PC-9 (cell line): ENCODE data around the gene SHISAL2A. TPM values are rescaled to one million over a fixed set of nuclear protein-coding genes. Genes with fewer than 3 reads are reported as not detected.

Experiments
- BruUV-seq: library from RNA; stranded (reverse); fragments of 400-500 nt; replicated peaks from 2 replicates; lab custom pipeline; 2021; lab: Mats Ljungman, UMichigan
- CTCF ChIA-PET: fragments of 300-600 bp; sonication (Branson Sonifier 250); formaldehyde crosslinking; loops from one replicate; lab custom pipeline; 2022; ENCODE audit warnings: antibody characterized with exemption; lab: Charles Lee
- POLR2A ChIA-PET: fragments of 300-600 bp; sonication (Branson Sonifier 250); formaldehyde crosslinking; loops from one replicate; lab custom pipeline; 2022; ENCODE audit warnings: antibody characterized with exemption; ENCODE audit not compliant: unreplicated experiment; lab: Charles Lee
- DNase-seq, 2 experiments: peaks; one replicate each; pipeline versions ENCODE4 v3.0.0 to v3.0.0-alpha.2; 2015 to 2022; ENCODE audit warnings: mixed read lengths in 1 of 2
- H2AFZ ChIP-seq: fragments of 200-600 bp; sonication (generic); 2 replicates; pipeline ENCODE4 v1.8.1; 2017; ENCODE audit warnings: antibody characterized with exemption
- H3F3A ChIP-seq: fragments of 200-600 bp; sonication (generic); 2 replicates; pipeline ENCODE4 v1.8.1; 2017; ENCODE audit warnings: antibody characterized with exemption, mild to moderate bottlenecking, low read depth; ENCODE audit not compliant: insufficient read depth
- H3K27ac ChIP-seq: fragments of 200-600 bp; sonication (generic); 2 replicates; pipeline ENCODE4 v1.6.1; 2016; ENCODE audit warnings: mixed run types
- H3K27me3 ChIP-seq: fragments of 200-600 bp; sonication (generic); 2 replicates; pipeline ENCODE4 v1.6.1; 2016; ENCODE audit warnings: low read depth, mixed run types; ENCODE audit not compliant: insufficient read depth
- H3K36me3 ChIP-seq: fragments of 200-600 bp; sonication (generic); 2 replicates; pipeline ENCODE4 v1.6.1; 2016; ENCODE audit warnings: low read depth, mixed run types
- H3K4me1 ChIP-seq: fragments of 200-600 bp; sonication (generic); replicated peaks from 2 replicates; pipeline ENCODE4 v1.6.1; 2016; ENCODE audit warnings: mixed run types; ENCODE audit not compliant: insufficient read depth
- H3K4me2 ChIP-seq: fragments of 200-600 bp; sonication (generic); 2 replicates; pipeline ENCODE4 v1.6.1; 2017; ENCODE audit warnings: mixed run types
- H3K4me3 ChIP-seq: fragments of 200-600 bp; sonication (generic); 2 replicates; pipeline ENCODE4 v1.6.1; 2016; ENCODE audit warnings: mixed run types
- H3K79me2 ChIP-seq: fragments of 200-600 bp; sonication (generic); 2 replicates; pipeline ENCODE4 v1.6.1; 2017; ENCODE audit warnings: low read depth, mixed run types
- H3K9me2 ChIP-seq: fragments of 200-600 bp; sonication (generic); 2 replicates; pipeline ENCODE4 v1.8.1; 2017; ENCODE audit warnings: mild to moderate bottlenecking; ENCODE audit not compliant: insufficient read depth
- H3K9me3 ChIP-seq: fragments of 200-600 bp; sonication (generic); 2 replicates; pipeline ENCODE4 v1.8.1; 2016; ENCODE audit warnings: low read depth; ENCODE audit not compliant: insufficient read depth
- H4K20me1 ChIP-seq: fragments of 200-600 bp; sonication (generic); 2 replicates; pipeline ENCODE4 v1.8.1; 2017; ENCODE audit not compliant: insufficient read depth
- EZH2 ChIP-seq: fragments of 200-600 bp; sonication (generic); IDR thresholded peaks from 2 replicates; pipeline ENCODE4 v1.8.0; 2017; ENCODE audit warnings: antibody characterized with exemption, low read depth
- intact Hi-C: fragments of 100-400 bp; cut with micrococcal nuclease; formaldehyde crosslinking; loops from one replicate; pipeline ENCODE4 v1.10.0; 2022; ENCODE audit not compliant: unreplicated experiment
- total RNA-seq: library from RNA; stranded (reverse); gene quantifications from 2 replicates; pipeline ENCODE4 v1.2.3, GENCODE V29; 2021
- TF ChIP-seq, protein P1 (sequence below): fragments of 200-600 bp; sonication (generic); conservative IDR thresholded peaks from 2 replicates; pipeline ENCODE4 v1.6.1; 2017; ENCODE audit warnings: mixed run types, antibody characterized with exemption, mild to moderate bottlenecking, moderate library complexity

SHISAL2A gene
- total RNA-seq, 1 experiment from 2014 or later = not detected

DNA sequence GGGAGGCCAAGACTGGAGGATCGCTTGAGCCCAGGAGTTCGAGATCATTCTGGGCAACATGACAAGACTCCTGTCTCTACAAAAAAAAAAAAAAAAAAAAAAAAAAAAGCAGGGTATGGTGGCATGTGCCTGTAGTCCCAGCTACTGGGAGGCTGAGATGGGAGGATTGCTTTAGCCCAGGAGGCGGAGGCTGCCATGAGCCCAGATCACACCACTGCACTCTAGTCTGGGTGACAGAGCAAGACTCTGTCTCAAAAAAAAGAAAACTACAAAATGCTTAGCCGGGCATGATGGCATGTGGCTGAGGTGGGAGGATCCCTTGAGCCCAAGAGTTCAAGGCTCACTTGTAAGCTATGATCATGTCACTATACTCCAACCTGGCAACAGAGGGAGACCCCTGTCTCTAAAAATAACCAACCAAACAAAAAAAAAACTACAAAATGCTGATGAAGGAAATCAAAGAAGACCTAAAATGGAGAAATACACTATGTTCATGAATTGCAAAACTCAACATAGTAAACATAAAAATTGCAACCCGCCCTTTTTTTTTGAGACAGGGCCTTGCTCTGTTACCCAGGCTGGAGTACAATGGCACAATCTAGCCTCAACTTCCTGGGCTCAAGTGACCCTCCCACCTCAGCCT, 20.4 kb downstream of the SHISAL2A start:
- Histone ChIP-seq H3F3A (peaks cover 5% of the 10 kb centered on the region; the same call in 1 of the 2 replicates), H3K9me3 (no peaks in the 10 kb centered on the region), H3K4me3 (no peak overlapping the region), H3K4me1 (peaks cover 2% of the 10 kb centered on the region), H3K4me2 (no peak overlapping the region), H4K20me1 (no peaks in the 10 kb centered on the region), H3K27me3 (no peaks in the 10 kb centered on the region), H3K79me2 (no peaks in the 10 kb centered on the region), H3K9me2 (no peaks in the 10 kb centered on the region), H2AFZ (no peak overlapping the region), H3K27ac (no peak overlapping the region), H3K36me3 (no peaks in the 10 kb centered on the region)
- no peak for DNase-seq
- no peak for TF ChIP-seq EZH2
- TF ChIP-seq, protein P1, sequence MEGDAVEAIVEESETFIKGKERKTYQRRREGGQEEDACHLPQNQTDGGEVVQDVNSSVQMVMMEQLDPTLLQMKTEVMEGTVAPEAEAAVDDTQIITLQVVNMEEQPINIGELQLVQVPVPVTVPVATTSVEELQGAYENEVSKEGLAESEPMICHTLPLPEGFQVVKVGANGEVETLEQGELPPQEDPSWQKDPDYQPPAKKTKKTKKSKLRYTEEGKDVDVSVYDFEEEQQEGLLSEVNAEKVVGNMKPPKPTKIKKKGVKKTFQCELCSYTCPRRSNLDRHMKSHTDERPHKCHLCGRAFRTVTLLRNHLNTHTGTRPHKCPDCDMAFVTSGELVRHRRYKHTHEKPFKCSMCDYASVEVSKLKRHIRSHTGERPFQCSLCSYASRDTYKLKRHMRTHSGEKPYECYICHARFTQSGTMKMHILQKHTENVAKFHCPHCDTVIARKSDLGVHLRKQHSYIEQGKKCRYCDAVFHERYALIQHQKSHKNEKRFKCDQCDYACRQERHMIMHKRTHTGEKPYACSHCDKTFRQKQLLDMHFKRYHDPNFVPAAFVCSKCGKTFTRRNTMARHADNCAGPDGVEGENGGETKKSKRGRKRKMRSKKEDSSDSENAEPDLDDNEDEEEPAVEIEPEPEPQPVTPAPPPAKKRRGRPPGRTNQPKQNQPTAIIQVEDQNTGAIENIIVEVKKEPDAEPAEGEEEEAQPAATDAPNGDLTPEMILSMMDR = no peak
- BruUV-seq = no TSS peak
- intact Hi-C loops = no loop called here
- ChIA-PET POLR2A (interaction anchor here (0.7 kb wide), 1 partner anchor 1275 kb away, joined by 12 read pairs; no protein-coding TSS in a partner anchor), CTCF (no interaction called here)

DNA sequence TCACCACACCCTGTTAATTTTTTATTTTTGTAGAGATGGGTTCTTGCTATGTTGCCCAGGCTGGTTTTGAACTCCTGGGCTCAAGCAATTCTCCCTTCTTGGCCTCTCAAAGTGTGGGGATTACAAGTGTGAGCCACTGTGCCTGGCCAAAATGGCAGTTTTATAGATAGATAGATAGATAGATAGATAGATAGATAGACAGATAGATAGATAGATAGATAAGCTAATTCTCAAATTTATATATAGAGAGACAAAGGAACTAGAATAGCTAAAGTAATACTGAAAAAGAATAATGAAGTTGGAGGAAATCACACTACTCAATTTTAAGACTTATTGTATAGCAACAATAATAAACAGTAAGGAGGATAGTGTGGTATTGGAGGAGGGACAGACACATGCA, 21.1 kb downstream of the SHISAL2A start:
- no TSS peak for BruUV-seq
- no peaks in the 10 kb centered on the region for H3K79me2 ChIP-seq
- H3F3A ChIP-seq = peaks cover 13% of the 10 kb centered on the region; the same call in 1 of the 2 replicates
- H3K4me1 ChIP-seq = peaks cover 10% of the 10 kb centered on the region
- H3K9me2 ChIP-seq = no peaks in the 10 kb centered on the region
- no peak for DNase-seq
- no peaks in the 10 kb centered on the region for H3K27me3 ChIP-seq
- ChIA-PET POLR2A (no interaction called here), CTCF (no interaction called here)
- H3K27ac ChIP-seq = no peak overlapping the region
- no peak overlapping the region for H3K4me2 ChIP-seq
- no peaks in the 10 kb centered on the region for H4K20me1 ChIP-seq
- no peaks in the 10 kb centered on the region for H3K9me3 ChIP-seq
- no peak overlapping the region for H3K4me3 ChIP-seq
- H2AFZ ChIP-seq = no peak overlapping the region
- TF ChIP-seq, protein P1 = no peak
- no peaks in the 10 kb centered on the region for H3K36me3 ChIP-seq
- intact Hi-C loops = no loop called here

DNA sequence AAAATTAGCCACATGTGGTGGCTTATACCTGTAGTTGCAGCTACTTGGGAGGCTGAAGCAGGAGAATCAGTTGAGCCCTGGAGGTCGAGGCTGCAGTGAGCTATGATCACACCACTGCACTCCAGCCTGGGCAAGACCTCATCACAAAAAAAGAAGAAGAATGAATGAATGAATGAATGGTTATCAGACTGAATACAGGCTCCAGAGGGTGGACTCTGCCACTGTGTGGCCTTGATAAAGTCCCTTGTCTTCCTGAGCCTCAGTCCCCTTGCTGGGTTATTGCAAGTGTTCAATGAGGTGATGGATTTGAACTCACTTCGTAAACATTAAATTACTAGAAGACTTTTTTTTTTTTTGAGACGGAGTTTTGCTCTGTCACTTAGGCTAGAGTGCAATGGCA, 24.7 kb downstream of the SHISAL2A start:
- H3K4me3 ChIP-seq = no peak overlapping the region
- ChIA-PET POLR2A (interaction anchor here (0.7 kb wide), 1 partner anchor 530 kb away, joined by 3 read pairs; no protein-coding TSS in a partner anchor), CTCF (no interaction called here)
- no peaks in the 10 kb centered on the region for H4K20me1 ChIP-seq
- BruUV-seq = no TSS peak
- H3K4me1 ChIP-seq = peaks cover 26% of the 10 kb centered on the region
- no peak overlapping the region for H2AFZ ChIP-seq
- TF ChIP-seq, protein P1 = no peak
- no peak for TF ChIP-seq EZH2
- H3K27me3 ChIP-seq = no peaks in the 10 kb centered on the region
- DNase-seq = no peak
- H3K4me2 ChIP-seq = no peak overlapping the region
- H3K27ac ChIP-seq = no peak overlapping the region
- H3K9me3 ChIP-seq = no peaks in the 10 kb centered on the region
- H3F3A ChIP-seq = peaks cover 35% of the 10 kb centered on the region
- intact Hi-C loops = no loop called here
- no peaks in the 10 kb centered on the region for H3K79me2 ChIP-seq
- no peaks in the 10 kb centered on the region for H3K9me2 ChIP-seq
- H3K36me3 ChIP-seq = no peaks in the 10 kb centered on the region
